ENCODE measurements around the gene COBLL1.

- TF ChIP-seq POLR2AphosphoS5 (IDR thresholded peaks at IDR 0.05) (no peak), POLR2A (IDR thresholded peaks at IDR 0.05; ENCODE audit: low read depth) (no peak)
Measured at GRCh38 chr2:164757934-164758695, 83.5 kb downstream of the COBLL1 start.
